K562 (cell line): ENCODE results near the gene FCHSD1. TPM values are rescaled to one million over a fixed set of nuclear protein-coding genes. Genes with fewer than 3 reads are reported as not detected.

ENCODE experiments used
- CREM ChIP-seq: IDR thresholded peaks from 2 replicates; pipeline ENCODE4 v1.6.1; 2014; ENCODE audit warnings: antibody characterized with exemption, low read depth
- LCOR ChIP-seq: sonication (generic); formaldehyde crosslinking; IDR thresholded peaks from 2 replicates; pipeline ENCODE4 v1.8.0; 2022; ENCODE audit warnings: mild to moderate bottlenecking, missing genetic modification reagents
- MXI1 ChIP-seq: IDR thresholded peaks from 2 replicates; pipeline ENCODE4 v1.6.1; 2011; ENCODE audit warnings: low read depth, mild to moderate bottlenecking, improper control_type of control experiment, low read length
- NFRKB ChIP-seq: fragments of 450-650 bp; IDR thresholded peaks from 2 replicates; pipeline ENCODE4 v1.6.1; 2016; ENCODE audit warnings: low read depth
- RB1 ChIP-seq: fragments of 450-650 bp; IDR thresholded peaks from 2 replicates; pipeline ENCODE4 v1.6.1; 2017; ENCODE audit warnings: low read depth, mild to moderate bottlenecking
- SIX5 ChIP-seq, 2 experiments: IDR thresholded peaks; 2 replicates each; pipeline ENCODE4 v1.6.1; 2011; ENCODE audit warnings: low read length in 2 of 2, borderline replicate concordance in 1 of 2, low read depth in 1 of 2, mild to moderate bottlenecking in 1 of 2, moderate library complexity in 1 of 2; ENCODE audit not compliant: insufficient read depth in 1 of 2
- TCF3 ChIP-seq: sonication (generic); formaldehyde crosslinking; IDR thresholded peaks from 2 replicates; pipeline ENCODE4 v1.4.0; 2020; ENCODE audit warnings: mild to moderate bottlenecking, missing genetic modification reagents
- ZNF41 ChIP-seq: fragments of 250-450 bp; sonication (Bioruptor Pico); conservative IDR thresholded peaks from 2 replicates; pipeline ENCODE4 v1.4.0; 2020; ENCODE audit warnings: mild to moderate bottlenecking
- ZNF431 ChIP-seq: sonication (generic); formaldehyde crosslinking; IDR thresholded peaks from 2 replicates; pipeline ENCODE4 v1.8.0; 2022; ENCODE audit warnings: mild to moderate bottlenecking, missing genetic modification reagents
- ZNF79 ChIP-seq: fragments of 250-450 bp; sonication (Bioruptor Pico); IDR thresholded peaks from 2 replicates; pipeline ENCODE4 v1.4.0; 2020; ENCODE audit warnings: low read depth, mild to moderate bottlenecking, moderate library complexity
- polyA plus RNA-seq, 8 experiments: library from polyadenylated mRNA; depleted of rRNA in 4 of 8; stranded (reverse) in 5 of 8; unstranded in 3 of 8; fragments of >200 nt; fragmentation: Nextera tagmentation in 2 of 8; fragmentation: Illumina TruSeq in 1 of 8; extraction: Ambion mirVana in 2 of 8; extraction: Trizol in 1 of 8; gene quantifications; 2 replicates each; pipeline versions ENCODE4 v1.2.1 to v1.2.3, GENCODE V29; 2011 to 2014; ENCODE audit warnings: inconsistent platforms in 1 of 8, missing spikeins in 1 of 8
- total RNA-seq, 7 experiments: library from RNA; depleted of rRNA in 6 of 7; stranded (reverse); fragments of >200 nt in 6 of 7; fragmentation: Illumina TruSeq in 2 of 7; extraction: Trizol in 2 of 7; gene quantifications; 2 replicates each; pipeline versions ENCODE4 v1.2.1 to v1.2.3, GENCODE V29; 2011 to 2021; ENCODE audit warnings: low replicate concordance in 1 of 7
- TF ChIP-seq, protein P1 (sequence below): sonication (generic); formaldehyde crosslinking; IDR thresholded peaks from 2 replicates; pipeline ENCODE4 v1.8.0; 2022; ENCODE audit warnings: mild to moderate bottlenecking, missing genetic modification reagents, borderline replicate concordance
- TF ChIP-seq, protein P2 (sequence below): fragments of 450-650 bp; formaldehyde crosslinking; IDR thresholded peaks from 2 replicates; pipeline ENCODE4 v1.4.0; 2020; ENCODE audit warnings: mild to moderate bottlenecking, mixed read lengths
- TF ChIP-seq, protein P3 (sequence below): IDR thresholded peaks from 2 replicates; pipeline ENCODE4 v1.6.1; 2011; ENCODE audit warnings: borderline replicate concordance, low read depth, mild to moderate bottlenecking, moderate library complexity, low read length; ENCODE audit not compliant: insufficient read depth, poor library complexity, severe bottlenecking
- TF ChIP-seq, protein P4 (sequence below), 2 experiments: fragments of 200-800 bp in 1 of 2; sonication (Bioruptor generic) in 1 of 2; sonication (generic) in 1 of 2; formaldehyde crosslinking in 1 of 2; IDR thresholded peaks in 1 of 2; conservative IDR thresholded peaks in 1 of 2; 2 replicates each; pipeline versions ENCODE4 v1.5.0 to v1.6.1; 2016 to 2020; ENCODE audit warnings: missing compliant biosample characterization in 1 of 2, missing genetic modification characterization in 1 of 2, missing genetic modification reagents in 1 of 2
- TF ChIP-seq, protein P5 (sequence below): sonication (generic); formaldehyde crosslinking; IDR thresholded peaks from 2 replicates; pipeline ENCODE4 v1.8.0; 2023; ENCODE audit warnings: mild to moderate bottlenecking, missing genetic modification reagents
- TF ChIP-seq, protein P6 (sequence below): fragments of 450-650 bp; IDR thresholded peaks from 2 replicates; pipeline ENCODE4 v1.6.1; 2017; ENCODE audit warnings: mild to moderate bottlenecking, moderate library complexity

FCHSD1 gene
- total and polyA plus RNA-seq, 9 of the 15 experiments (the other 6 are each of a cell fraction or from before 2014, with no cell fraction given): 0.35 to 37.5 (median 13.6) TPM

DNA sequence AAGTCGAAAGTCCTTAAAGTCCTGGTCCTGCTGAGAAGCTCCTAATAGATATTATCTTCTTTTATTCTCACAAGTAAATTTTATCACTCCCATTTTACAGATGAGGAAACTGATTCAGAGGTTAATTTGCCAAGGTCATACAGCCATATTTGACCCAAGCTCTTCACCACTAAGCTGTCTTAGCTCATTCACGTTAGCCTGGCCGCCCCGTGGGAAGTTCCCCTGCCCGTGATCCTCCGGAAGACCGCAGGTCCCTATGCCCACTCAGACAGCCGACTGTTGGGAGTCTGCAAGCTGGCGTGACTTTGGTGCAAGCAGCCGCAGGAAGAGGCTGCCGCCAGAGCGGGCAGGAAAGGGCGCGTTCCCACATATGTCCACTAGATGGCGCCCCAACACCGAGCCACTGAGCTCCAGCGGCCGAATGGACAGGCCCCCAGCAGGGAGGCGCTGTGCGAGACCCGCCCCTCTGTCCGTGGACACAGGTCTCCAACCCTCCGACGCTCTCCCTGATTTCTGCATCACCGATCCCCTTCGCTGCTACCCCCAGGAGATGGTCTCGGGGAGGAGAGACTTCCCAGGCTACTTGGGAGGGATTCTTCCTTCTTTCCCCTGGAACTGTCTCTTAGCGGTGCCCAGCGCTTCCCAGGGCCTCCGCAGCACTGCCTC lies 40.8 kb upstream of the FCHSD1 start (continued):
- TF ChIP-seq, protein P1, sequence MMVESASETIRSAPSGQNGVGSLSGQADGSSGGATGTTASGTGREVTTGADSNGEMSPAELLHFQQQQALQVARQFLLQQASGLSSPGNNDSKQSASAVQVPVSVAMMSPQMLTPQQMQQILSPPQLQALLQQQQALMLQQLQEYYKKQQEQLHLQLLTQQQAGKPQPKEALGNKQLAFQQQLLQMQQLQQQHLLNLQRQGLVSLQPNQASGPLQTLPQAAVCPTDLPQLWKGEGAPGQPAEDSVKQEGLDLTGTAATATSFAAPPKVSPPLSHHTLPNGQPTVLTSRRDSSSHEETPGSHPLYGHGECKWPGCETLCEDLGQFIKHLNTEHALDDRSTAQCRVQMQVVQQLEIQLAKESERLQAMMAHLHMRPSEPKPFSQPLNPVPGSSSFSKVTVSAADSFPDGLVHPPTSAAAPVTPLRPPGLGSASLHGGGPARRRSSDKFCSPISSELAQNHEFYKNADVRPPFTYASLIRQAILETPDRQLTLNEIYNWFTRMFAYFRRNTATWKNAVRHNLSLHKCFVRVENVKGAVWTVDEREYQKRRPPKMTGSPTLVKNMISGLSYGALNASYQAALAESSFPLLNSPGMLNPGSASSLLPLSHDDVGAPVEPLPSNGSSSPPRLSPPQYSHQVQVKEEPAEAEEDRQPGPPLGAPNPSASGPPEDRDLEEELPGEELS (CRISPR knock-in tag): no peak
- TF ChIP-seq, protein P2, sequence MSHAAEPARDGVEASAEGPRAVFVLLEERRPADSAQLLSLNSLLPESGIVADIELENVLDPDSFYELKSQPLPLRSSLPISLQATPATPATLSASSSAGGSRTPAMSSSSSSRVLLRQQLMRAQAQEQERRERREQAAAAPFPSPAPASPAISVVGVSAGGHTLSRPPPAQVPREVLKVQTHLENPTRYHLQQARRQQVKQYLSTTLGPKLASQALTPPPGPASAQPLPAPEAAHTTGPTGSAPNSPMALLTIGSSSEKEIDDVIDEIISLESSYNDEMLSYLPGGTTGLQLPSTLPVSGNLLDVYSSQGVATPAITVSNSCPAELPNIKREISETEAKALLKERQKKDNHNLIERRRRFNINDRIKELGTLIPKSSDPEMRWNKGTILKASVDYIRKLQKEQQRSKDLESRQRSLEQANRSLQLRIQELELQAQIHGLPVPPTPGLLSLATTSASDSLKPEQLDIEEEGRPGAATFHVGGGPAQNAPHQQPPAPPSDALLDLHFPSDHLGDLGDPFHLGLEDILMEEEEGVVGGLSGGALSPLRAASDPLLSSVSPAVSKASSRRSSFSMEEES (CRISPR knock-in tag): no peak
- TF ChIP-seq ZNF41 (CRISPR knock-in tag) (no peak), RB1 (peak; percentile 92), MXI1 (no peak), ZNF431 (no peak), NFRKB (peak; percentile 33; the same call in 1 of the 2 replicates), ZNF79 (CRISPR knock-in tag) (no peak), LCOR (CRISPR knock-in tag) (no peak), SIX5 (IDR thresholded peaks at IDR 0.05; ENCODE audit: borderline replicate concordance in 1 of 2, insufficient read depth in 1 of 2, low read depth in 1 of 2, low read length in 2 of 2) (no peak), CREM (peak; percentile 31; the same call in 1 of the 2 replicates), TCF3 (CRISPR knock-in tag) (no peak)
- TF ChIP-seq, protein P3, sequence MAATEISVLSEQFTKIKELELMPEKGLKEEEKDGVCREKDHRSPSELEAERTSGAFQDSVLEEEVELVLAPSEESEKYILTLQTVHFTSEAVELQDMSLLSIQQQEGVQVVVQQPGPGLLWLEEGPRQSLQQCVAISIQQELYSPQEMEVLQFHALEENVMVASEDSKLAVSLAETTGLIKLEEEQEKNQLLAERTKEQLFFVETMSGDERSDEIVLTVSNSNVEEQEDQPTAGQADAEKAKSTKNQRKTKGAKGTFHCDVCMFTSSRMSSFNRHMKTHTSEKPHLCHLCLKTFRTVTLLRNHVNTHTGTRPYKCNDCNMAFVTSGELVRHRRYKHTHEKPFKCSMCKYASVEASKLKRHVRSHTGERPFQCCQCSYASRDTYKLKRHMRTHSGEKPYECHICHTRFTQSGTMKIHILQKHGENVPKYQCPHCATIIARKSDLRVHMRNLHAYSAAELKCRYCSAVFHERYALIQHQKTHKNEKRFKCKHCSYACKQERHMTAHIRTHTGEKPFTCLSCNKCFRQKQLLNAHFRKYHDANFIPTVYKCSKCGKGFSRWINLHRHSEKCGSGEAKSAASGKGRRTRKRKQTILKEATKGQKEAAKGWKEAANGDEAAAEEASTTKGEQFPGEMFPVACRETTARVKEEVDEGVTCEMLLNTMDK: peak; percentile 76
- TF ChIP-seq, protein P4, sequence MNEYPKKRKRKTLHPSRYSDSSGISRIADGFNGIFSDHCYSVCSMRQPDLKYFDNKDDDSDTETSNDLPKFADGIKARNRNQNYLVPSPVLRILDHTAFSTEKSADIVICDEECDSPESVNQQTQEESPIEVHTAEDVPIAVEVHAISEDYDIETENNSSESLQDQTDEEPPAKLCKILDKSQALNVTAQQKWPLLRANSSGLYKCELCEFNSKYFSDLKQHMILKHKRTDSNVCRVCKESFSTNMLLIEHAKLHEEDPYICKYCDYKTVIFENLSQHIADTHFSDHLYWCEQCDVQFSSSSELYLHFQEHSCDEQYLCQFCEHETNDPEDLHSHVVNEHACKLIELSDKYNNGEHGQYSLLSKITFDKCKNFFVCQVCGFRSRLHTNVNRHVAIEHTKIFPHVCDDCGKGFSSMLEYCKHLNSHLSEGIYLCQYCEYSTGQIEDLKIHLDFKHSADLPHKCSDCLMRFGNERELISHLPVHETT (CRISPR knock-in tag; conservative IDR thresholded peaks at IDR 0.05 in 1 of 2, IDR thresholded peaks at IDR 0.05 in 1 of 2): peak in 1 of 2 experiments; percentile 0; a peak in 2 of 4 replicates
- TF ChIP-seq, protein P5, sequence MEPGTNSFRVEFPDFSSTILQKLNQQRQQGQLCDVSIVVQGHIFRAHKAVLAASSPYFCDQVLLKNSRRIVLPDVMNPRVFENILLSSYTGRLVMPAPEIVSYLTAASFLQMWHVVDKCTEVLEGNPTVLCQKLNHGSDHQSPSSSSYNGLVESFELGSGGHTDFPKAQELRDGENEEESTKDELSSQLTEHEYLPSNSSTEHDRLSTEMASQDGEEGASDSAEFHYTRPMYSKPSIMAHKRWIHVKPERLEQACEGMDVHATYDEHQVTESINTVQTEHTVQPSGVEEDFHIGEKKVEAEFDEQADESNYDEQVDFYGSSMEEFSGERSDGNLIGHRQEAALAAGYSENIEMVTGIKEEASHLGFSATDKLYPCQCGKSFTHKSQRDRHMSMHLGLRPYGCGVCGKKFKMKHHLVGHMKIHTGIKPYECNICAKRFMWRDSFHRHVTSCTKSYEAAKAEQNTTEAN: no peak
- TF ChIP-seq, protein P6, sequence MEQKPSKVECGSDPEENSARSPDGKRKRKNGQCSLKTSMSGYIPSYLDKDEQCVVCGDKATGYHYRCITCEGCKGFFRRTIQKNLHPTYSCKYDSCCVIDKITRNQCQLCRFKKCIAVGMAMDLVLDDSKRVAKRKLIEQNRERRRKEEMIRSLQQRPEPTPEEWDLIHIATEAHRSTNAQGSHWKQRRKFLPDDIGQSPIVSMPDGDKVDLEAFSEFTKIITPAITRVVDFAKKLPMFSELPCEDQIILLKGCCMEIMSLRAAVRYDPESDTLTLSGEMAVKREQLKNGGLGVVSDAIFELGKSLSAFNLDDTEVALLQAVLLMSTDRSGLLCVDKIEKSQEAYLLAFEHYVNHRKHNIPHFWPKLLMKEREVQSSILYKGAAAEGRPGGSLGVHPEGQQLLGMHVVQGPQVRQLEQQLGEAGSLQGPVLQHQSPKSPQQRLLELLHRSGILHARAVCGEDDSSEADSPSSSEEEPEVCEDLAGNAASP: no peak
